H4 (cell line): ENCODE results near the gene TSKU. TPM values are rescaled to one million over a fixed set of nuclear protein-coding genes. Genes with fewer than 3 reads are reported as not detected.
"Not testable (repeated sequence)": the region's sequence is repeated elsewhere in the genome, so short reads cannot be mapped to it uniquely, and the experiment has no call there.

Experiments
- DNase-seq: peaks from one replicate; pipeline ENCODE4 v3.0.0-alpha.2; 2015; ENCODE audit warnings: low spot score
- total RNA-seq: library from RNA; depleted of rRNA; stranded (reverse); fragments of >200 nt; shearing (Covaris generic); gene quantifications from 2 replicates; pipeline ENCODE4 v1.2.3, GENCODE V29; 2014

The TSKU gene
- total RNA-seq, 1 experiment from 2014 or later = 67.1 TPM

- peak; percentile 48 for DNase-seq
Measured at GRCh38 chr11:76824980-76825725, 42.0 kb downstream of the TSKU start.

GRCh38 chr11:76825726-76826396 lies 42.7 kb downstream of the TSKU start:
- DNase-seq = no peak

- DNase-seq = not testable (repeated sequence)
Measured at GRCh38 chr11:76826508-76826907, 43.4 kb downstream of the TSKU start.

GRCh38 chr11:76827005-76827404 lies 43.8 kb downstream of the TSKU start:
- not testable (repeated sequence) for DNase-seq

GRCh38 chr11:76830639-76831327 lies 47.6 kb downstream of the TSKU start:
- DNase-seq = no peak

- no peak for DNase-seq
Measured at GRCh38 chr11:76831686-76832310, 48.6 kb downstream of the TSKU start.

GRCh38 chr11:76832361-76832760 lies 49.2 kb downstream of the TSKU start:
- no peak for DNase-seq

- DNase-seq = peak; percentile 48
Measured at GRCh38 chr11:76834151-76834550, 51.0 kb downstream of the TSKU start.

- DNase-seq = no peak
Measured at GRCh38 chr11:76835036-76835435, 51.9 kb downstream of the TSKU start.

GRCh38 chr11:76835928-76836612 lies 52.9 kb downstream of the TSKU start:
- peak; percentile 93 for DNase-seq

- DNase-seq = no peak
Measured at GRCh38 chr11:76836613-76837291, 53.6 kb downstream of the TSKU start.

- no peak for DNase-seq
Measured at GRCh38 chr11:76837696-76838677, 54.8 kb downstream of the TSKU start.

GRCh38 chr11:76838678-76839068 lies 55.5 kb downstream of the TSKU start:
- DNase-seq = no peak

- DNase-seq = no peak
Measured at GRCh38 chr11:76839311-76839710, 56.2 kb downstream of the TSKU start.

GRCh38 chr11:76841923-76842452 lies 58.8 kb downstream of the TSKU start:
- no peak for DNase-seq

GRCh38 chr11:76843907-76844306 lies 60.8 kb downstream of the TSKU start:
- DNase-seq = no peak

- DNase-seq = no peak
Measured at GRCh38 chr11:76844511-76844910, 61.4 kb downstream of the TSKU start.

GRCh38 chr11:76845069-76845468 lies 61.9 kb downstream of the TSKU start:
- DNase-seq = no peak

GRCh38 chr11:76846441-76846840 lies 63.3 kb downstream of the TSKU start:
- DNase-seq = no peak
